HG02943 (cell line): ENCODE results near the gene CNGA2.

ENCODE experiments used
- ATAC-seq: cut with Tn5 transposase; IDR thresholded peaks from one replicate; pipeline ENCODE4 v1.9.1; 2021; ENCODE audit warnings: mild to moderate bottlenecking, low read depth, moderate library complexity; ENCODE audit not compliant: unreplicated experiment

Gene CNGA2

GRCh38 chrX:151746502-151746901 lies 12.0 kb downstream of the CNGA2 start:
- ATAC-seq = no peak

GRCh38 chrX:151750511-151750910 lies 16.0 kb downstream of the CNGA2 start:
- no peak for ATAC-seq

DNA sequence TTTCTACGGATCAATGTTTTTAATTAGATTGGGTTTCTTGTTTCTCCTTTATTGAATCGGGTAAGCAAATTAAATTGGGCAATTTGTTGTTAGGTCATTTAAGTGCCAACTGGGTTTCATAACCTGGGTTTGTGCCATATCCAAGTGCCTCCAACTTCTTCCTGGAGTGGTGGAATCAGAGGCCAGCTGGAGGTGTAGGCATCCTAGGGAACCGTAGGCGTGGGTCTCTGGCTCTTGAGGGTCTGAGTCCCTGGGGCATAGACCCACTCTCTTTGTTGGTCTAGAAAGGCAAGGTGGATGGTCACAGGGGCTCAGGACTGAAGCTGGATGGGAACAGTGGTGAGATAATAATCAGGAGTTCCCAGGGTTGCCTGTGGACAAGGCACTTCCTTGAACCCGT lies 18.3 kb downstream of the CNGA2 start:
- ATAC-seq = no peak

DNA sequence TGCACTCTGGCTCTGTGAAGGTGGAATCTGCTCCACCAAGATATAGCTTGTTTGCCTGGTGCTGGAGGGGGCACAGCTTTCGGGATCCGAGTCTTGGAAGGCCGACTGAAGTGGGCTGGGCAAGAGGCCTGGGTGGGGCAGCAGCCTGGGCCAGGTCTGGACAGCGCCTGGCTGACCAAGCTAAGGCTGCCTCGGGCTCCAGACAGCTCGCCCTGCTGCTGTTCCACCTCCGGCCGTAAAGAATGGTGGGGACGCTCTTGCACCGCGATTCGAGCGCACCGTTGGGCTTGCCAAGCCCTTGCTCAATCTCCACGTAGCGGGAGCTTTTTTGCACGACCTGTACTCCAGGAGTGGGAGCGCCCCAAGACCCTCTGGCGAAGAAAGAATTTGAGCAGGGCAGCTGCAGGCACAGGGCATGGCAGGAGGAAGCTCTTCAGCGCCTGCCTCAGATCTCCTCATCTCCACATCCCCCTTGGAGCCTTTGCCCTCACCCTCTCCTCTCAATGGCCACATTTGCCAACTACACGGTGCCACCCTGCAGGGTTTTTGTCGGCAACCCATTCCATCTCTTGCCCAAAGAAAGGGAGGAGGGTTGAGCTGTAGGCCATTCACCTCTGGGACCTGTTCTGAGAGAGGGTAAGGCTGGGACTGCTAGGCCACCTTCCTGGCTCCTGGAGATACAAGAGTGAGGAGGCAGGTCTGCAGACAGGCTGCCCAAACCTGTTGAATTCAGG lies 18.9 kb downstream of the CNGA2 start:
- peak; percentile 63 for ATAC-seq

GRCh38 chrX:151754047-151754429 lies 19.5 kb downstream of the CNGA2 start:
- ATAC-seq = no peak

GRCh38 chrX:151754641-151755215 lies 20.2 kb downstream of the CNGA2 start:
- no peak for ATAC-seq

- no peak for ATAC-seq
Measured at GRCh38 chrX:151759041-151759708, 24.6 kb downstream of the CNGA2 start.

DNA sequence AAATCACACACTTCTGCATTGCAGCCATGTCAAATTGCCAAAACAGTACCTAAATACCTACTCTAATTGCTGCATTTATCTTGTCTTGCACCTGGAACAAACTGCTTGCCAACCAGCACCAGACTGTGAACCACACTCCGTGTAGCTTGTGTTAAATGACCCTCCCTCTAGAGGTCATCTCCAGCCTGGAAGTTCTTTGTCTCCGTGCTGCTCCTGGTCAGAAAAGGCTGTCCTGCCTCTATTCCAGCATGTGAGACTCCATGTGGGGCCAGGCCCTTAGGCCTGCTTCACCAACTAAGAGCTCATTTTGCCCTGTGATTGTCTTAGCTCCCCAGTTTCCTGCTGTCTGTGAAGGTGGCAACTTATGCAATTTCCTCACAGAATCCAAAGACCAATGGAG lies 28.3 kb downstream of the CNGA2 start:
- ATAC-seq = no peak

GRCh38 chrX:151763711-151764110 lies 29.2 kb downstream of the CNGA2 start:
- no peak for ATAC-seq

- no peak for ATAC-seq
Measured at GRCh38 chrX:151765026-151765425, 30.5 kb downstream of the CNGA2 start.

DNA sequence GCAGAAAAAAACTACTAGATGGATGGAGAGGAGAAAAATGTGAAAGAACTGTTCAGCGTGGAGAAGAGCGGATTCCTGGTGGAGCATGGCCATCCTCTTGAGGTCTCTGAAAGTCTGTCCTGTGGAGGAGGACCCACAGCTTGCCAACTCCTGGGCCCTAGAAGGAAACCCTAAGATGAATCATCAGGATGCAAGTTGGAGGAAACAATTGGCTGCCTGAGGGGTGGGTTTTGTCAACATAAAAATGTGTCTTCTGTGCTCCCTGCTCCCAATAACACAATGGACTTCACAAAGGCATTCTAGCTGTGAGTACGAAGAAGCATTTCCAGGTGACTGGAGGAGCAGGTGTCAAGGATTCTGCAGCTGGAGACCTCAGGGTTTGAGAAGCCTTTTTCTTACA lies 37.2 kb downstream of the CNGA2 start:
- no peak for ATAC-seq

- no peak for ATAC-seq
Measured at GRCh38 chrX:151773434-151773833, 38.9 kb downstream of the CNGA2 start.

DNA sequence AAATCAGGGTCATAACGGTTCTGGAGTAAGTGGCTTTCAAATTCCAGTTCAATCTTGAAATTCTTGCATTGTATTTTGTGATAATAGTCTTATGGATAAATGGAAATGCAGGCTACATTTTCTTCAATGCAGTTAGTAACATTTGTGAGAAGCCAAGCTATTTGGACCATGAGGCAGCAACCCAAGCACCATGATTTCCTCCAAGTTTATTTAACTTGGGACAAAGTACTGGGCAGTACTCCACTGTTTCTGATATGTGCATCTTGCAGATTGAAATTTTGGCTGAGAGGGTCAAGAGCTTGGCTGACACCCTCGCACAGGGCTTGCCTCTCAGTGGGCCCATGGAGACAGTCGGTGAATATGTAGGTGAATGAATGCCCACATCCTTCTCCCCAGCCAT lies 39.9 kb downstream of the CNGA2 start:
- no peak for ATAC-seq

DNA sequence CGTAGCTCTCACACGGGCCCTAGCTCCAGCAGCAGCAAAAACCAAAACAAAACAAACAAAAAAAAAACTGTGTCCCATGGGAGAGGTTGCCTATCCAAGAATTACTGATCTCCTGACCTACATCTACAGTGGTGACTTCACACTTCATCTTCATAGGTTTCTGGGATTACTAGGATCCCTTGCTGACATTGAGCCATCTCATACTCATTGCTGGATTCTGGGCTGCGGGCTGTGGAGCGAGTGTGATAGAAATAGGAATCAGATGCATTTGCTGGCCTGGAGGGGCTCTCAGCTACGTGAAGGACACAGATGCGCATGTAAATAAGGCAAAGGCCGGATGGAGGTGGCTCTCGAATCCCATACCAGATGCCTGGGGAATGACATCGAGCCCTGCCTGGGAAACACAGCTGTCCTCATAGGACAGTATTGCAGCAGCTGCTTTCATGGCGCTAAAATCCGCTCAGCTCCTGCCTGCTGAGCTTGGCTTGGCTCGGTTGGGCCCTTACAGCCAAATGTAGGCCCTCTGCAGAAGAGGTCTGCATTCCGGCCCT lies 41.7 kb downstream of the CNGA2 start:
- no peak for ATAC-seq

DNA sequence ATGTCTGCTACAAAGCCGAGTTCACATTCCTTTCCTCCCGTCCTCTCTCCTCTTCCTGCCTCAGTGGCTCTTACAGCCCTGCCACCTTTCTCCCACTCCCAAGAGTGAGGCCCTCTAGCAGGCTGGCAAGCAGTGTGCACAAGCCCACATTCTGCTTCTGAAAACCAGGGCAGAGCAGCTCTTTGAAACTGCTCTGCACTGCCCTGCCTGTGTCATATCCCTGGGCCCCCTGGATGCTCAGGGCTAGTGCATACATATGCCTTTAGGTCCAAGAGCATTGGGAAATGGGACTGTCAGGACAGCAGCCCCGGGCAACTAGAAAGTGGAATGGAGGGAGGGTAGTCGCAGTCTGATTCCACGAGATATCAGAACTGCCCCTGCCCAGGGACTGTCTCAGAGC lies 42.4 kb downstream of the CNGA2 start:
- ATAC-seq = no peak

GRCh38 chrX:151779258-151779657 lies 44.7 kb downstream of the CNGA2 start:
- no peak for ATAC-seq

GRCh38 chrX:151780621-151781020 lies 46.1 kb downstream of the CNGA2 start:
- no peak for ATAC-seq

DNA sequence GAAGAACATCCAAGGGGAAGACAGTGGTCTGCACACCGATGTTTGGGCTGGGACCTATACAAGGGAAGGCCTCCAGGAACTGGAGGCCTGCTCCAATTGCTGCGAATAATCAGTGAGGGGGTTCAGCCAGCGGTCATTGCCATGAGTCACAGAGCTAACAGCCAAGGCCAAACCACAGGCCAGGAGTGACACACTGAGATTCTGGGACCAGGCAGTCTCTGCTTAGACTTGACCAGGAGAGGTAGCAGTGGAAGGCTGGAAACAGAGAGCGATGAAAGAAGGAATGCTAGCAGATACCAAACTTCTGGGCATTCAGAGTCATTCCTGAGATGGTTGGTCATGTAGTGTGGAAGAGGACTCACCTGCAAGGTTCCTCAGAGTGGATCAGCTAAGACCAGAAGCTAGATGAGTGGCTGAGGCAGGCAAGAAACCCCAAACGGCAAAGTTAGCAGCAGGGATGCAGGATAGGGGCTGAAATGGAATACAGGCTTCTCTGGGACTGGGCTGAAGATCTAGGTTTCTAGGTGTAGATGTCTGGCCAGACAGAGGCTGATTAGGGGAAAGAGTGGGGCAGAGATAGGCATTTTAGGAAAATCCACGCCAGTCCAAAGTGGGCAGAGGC lies 54.7 kb downstream of the CNGA2 start:
- ATAC-seq = no peak

- no peak for ATAC-seq
Measured at GRCh38 chrX:151790481-151791160, 56.1 kb downstream of the CNGA2 start.

- ATAC-seq = no peak
Measured at GRCh38 chrX:151791961-151792360, 57.4 kb downstream of the CNGA2 start.

- no peak for ATAC-seq
Measured at GRCh38 chrX:151792505-151792904, 58.0 kb downstream of the CNGA2 start.
